H1 (cell line): ENCODE results near the gene PDE6B. TPM values are rescaled to one million over a fixed set of nuclear protein-coding genes. Genes with fewer than 3 reads are reported as not detected.

Experiments
- CBX8 ChIP-seq: fragments of 300-800, 300-1000 bp; sonication (generic); IDR thresholded peaks from 2 replicates; pipeline ENCODE4 v1.7.1; 2016; ENCODE audit warnings: low read depth, low read length, borderline replicate concordance
- CHD1 ChIP-seq: IDR thresholded peaks from 2 replicates; pipeline ENCODE4 v1.6.1; 2012; ENCODE audit warnings: low read depth, low read length, improper control_type of control experiment
- POLR2A ChIP-seq, 2 experiments: IDR thresholded peaks; 1 replicate in 1 of 2; 2 replicates in 1 of 2; pipeline ENCODE4 v1.6.1; 2011; ENCODE audit warnings: low read depth in 2 of 2, low read length in 2 of 2, mild to moderate bottlenecking in 2 of 2; ENCODE audit errors: control extremely low read depth in 1 of 2
- RAD21 ChIP-seq, 2 experiments: IDR thresholded peaks in 1 of 2; conservative IDR thresholded peaks in 1 of 2; 2 replicates each; pipeline ENCODE4 v1.6.1; 2011; ENCODE audit warnings: low read depth in 2 of 2, low read length in 2 of 2, improper control_type of control experiment in 1 of 2, inconsistent platforms in 1 of 2, mild to moderate bottlenecking in 1 of 2, moderate library complexity in 1 of 2
- YY1 ChIP-seq: IDR thresholded peaks from 2 replicates; pipeline ENCODE4 v1.6.1; 2011; ENCODE audit warnings: low read depth, mild to moderate bottlenecking, low read length
- polyA plus RNA-seq, 7 experiments: library from polyadenylated mRNA; depleted of rRNA in 3 of 7; stranded (reverse) in 5 of 7; unstranded in 2 of 7; fragments of >200 nt in 5 of 7; fragments of 200-250 nt in 2 of 7; gene quantifications; 1 replicate in 5 of 7; 2 replicates in 1 of 7; 4 replicates in 1 of 7; pipeline versions ENCODE4 v1.2.1 to v1.2.3, GENCODE V29; 2011 to 2013; ENCODE audit warnings: missing spikeins in 2 of 7, mixed read lengths in 2 of 7
- total RNA-seq: library from RNA; stranded (reverse); fragmentation: NEBNext Ultra II Directional; extraction: Animal tissue kit (Norgen Biotek cat#: 25700); gene quantifications from 2 replicates; pipeline ENCODE4 v1.2.1, GENCODE V29; 2021
- TF ChIP-seq, protein P1 (sequence below): fragments of 300-600 bp; sonication (generic); IDR thresholded peaks from 2 replicates; pipeline ENCODE4 v1.7.1; 2012; ENCODE audit warnings: low read length, moderate library complexity, mild to moderate bottlenecking, inconsistent platforms; ENCODE audit not compliant: insufficient replicate concordance

The PDE6B gene
- total and polyA plus RNA-seq, 2 of the 8 experiments (the other 6 are each of a cell fraction or from before 2014, with no cell fraction given), result 4.1 to 8.4 TPM

GRCh38 chr4:588351-588849, 37.0 kb upstream of the PDE6B start (continued):
- TF ChIP-seq, protein P1, sequence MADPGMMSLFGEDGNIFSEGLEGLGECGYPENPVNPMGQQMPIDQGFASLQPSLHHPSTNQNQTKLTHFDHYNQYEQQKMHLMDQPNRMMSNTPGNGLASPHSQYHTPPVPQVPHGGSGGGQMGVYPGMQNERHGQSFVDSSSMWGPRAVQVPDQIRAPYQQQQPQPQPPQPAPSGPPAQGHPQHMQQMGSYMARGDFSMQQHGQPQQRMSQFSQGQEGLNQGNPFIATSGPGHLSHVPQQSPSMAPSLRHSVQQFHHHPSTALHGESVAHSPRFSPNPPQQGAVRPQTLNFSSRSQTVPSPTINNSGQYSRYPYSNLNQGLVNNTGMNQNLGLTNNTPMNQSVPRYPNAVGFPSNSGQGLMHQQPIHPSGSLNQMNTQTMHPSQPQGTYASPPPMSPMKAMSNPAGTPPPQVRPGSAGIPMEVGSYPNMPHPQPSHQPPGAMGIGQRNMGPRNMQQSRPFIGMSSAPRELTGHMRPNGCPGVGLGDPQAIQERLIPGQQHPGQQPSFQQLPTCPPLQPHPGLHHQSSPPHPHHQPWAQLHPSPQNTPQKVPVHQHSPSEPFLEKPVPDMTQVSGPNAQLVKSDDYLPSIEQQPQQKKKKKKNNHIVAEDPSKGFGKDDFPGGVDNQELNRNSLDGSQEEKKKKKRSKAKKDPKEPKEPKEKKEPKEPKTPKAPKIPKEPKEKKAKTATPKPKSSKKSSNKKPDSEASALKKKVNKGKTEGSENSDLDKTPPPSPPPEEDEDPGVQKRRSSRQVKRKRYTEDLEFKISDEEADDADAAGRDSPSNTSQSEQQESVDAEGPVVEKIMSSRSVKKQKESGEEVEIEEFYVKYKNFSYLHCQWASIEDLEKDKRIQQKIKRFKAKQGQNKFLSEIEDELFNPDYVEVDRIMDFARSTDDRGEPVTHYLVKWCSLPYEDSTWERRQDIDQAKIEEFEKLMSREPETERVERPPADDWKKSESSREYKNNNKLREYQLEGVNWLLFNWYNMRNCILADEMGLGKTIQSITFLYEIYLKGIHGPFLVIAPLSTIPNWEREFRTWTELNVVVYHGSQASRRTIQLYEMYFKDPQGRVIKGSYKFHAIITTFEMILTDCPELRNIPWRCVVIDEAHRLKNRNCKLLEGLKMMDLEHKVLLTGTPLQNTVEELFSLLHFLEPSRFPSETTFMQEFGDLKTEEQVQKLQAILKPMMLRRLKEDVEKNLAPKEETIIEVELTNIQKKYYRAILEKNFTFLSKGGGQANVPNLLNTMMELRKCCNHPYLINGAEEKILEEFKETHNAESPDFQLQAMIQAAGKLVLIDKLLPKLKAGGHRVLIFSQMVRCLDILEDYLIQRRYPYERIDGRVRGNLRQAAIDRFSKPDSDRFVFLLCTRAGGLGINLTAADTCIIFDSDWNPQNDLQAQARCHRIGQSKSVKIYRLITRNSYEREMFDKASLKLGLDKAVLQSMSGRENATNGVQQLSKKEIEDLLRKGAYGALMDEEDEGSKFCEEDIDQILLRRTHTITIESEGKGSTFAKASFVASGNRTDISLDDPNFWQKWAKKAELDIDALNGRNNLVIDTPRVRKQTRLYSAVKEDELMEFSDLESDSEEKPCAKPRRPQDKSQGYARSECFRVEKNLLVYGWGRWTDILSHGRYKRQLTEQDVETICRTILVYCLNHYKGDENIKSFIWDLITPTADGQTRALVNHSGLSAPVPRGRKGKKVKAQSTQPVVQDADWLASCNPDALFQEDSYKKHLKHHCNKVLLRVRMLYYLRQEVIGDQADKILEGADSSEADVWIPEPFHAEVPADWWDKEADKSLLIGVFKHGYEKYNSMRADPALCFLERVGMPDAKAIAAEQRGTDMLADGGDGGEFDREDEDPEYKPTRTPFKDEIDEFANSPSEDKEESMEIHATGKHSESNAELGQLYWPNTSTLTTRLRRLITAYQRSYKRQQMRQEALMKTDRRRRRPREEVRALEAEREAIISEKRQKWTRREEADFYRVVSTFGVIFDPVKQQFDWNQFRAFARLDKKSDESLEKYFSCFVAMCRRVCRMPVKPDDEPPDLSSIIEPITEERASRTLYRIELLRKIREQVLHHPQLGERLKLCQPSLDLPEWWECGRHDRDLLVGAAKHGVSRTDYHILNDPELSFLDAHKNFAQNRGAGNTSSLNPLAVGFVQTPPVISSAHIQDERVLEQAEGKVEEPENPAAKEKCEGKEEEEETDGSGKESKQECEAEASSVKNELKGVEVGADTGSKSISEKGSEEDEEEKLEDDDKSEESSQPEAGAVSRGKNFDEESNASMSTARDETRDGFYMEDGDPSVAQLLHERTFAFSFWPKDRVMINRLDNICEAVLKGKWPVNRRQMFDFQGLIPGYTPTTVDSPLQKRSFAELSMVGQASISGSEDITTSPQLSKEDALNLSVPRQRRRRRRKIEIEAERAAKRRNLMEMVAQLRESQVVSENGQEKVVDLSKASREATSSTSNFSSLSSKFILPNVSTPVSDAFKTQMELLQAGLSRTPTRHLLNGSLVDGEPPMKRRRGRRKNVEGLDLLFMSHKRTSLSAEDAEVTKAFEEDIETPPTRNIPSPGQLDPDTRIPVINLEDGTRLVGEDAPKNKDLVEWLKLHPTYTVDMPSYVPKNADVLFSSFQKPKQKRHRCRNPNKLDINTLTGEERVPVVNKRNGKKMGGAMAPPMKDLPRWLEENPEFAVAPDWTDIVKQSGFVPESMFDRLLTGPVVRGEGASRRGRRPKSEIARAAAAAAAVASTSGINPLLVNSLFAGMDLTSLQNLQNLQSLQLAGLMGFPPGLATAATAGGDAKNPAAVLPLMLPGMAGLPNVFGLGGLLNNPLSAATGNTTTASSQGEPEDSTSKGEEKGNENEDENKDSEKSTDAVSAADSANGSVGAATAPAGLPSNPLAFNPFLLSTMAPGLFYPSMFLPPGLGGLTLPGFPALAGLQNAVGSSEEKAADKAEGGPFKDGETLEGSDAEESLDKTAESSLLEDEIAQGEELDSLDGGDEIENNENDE, result no peak
- peak; percentile 51; the same call in 1 of the 2 replicates for TF ChIP-seq YY1
- TF ChIP-seq RAD21 (IDR thresholded peaks at IDR 0.05 in 1 of 2, conservative IDR thresholded peaks at IDR 0.05 in 1 of 2; ENCODE audit: low read depth in 2 of 2, low read length in 2 of 2), result no peak
- no peak for TF ChIP-seq CHD1
- no peak for TF ChIP-seq CBX8
- no peak for TF ChIP-seq POLR2A (IDR thresholded peaks at IDR 0.05; ENCODE audit: control extremely low read depth in 1 of 2, low read depth in 2 of 2, low read length in 2 of 2)
